GDM1 (cell line): ENCODE measurements around the gene UNC79.

Experiments used
- DNase-seq: peaks from one replicate; lab custom pipeline; 2025; lab: John Stamatoyannopoulos, UW

UNC79 gene

GRCh38 chr14:93548102-93548843, 117.5 kb downstream of the UNC79 start:
- no peak for DNase-seq

GRCh38 chr14:93549595-93549994, 118.9 kb downstream of the UNC79 start:
- no peak for DNase-seq

GRCh38 chr14:93564918-93565317, 134.2 kb downstream of the UNC79 start:
- no peak for DNase-seq

GRCh38 chr14:93566065-93566693, 135.4 kb downstream of the UNC79 start:
- no peak for DNase-seq

- no peak for DNase-seq
These were observed 140.5 kb downstream of the UNC79 start for GRCh38 chr14:93571275-93571674.

- no peak for DNase-seq
These were observed 148.4 kb downstream of the UNC79 start for GRCh38 chr14:93579178-93579577.

GRCh38 chr14:93582516-93582915, 151.8 kb downstream of the UNC79 start:
- no peak for DNase-seq

- DNase-seq, result no peak
These were observed 156.6 kb downstream of the UNC79 start for GRCh38 chr14:93587330-93587729.

GRCh38 chr14:93591506-93591905, 160.8 kb downstream of the UNC79 start:
- no peak for DNase-seq

GRCh38 chr14:93592786-93593185, 162.0 kb downstream of the UNC79 start:
- DNase-seq, result no peak

GRCh38 chr14:93606091-93606490, 175.4 kb downstream of the UNC79 start:
- no peak for DNase-seq

GRCh38 chr14:93619176-93619793, 188.5 kb downstream of the UNC79 start:
- DNase-seq, result peak; percentile 1

- DNase-seq, result no peak
These were observed 197.3 kb downstream of the UNC79 start for GRCh38 chr14:93628048-93628447.

GRCh38 chr14:93629643-93630042, 198.9 kb downstream of the UNC79 start:
- DNase-seq, result no peak

GRCh38 chr14:93638790-93639189, 208.1 kb downstream of the UNC79 start:
- DNase-seq, result no peak

- no peak for DNase-seq
These were observed 212.4 kb downstream of the UNC79 start for GRCh38 chr14:93643127-93643526.

GRCh38 chr14:93643676-93644075, 212.9 kb downstream of the UNC79 start:
- no peak for DNase-seq

- no peak for DNase-seq
These were observed 214.5 kb downstream of the UNC79 start for GRCh38 chr14:93645200-93645599.

- DNase-seq, result peak; percentile 1
These were observed 217.9 kb downstream of the UNC79 start for GRCh38 chr14:93648440-93649168.

- DNase-seq, result no peak
These were observed 223.9 kb downstream of the UNC79 start for GRCh38 chr14:93654599-93654998.

- DNase-seq, result peak; percentile 0
These were observed 224.5 kb downstream of the UNC79 start for GRCh38 chr14:93655078-93655750.

- DNase-seq, result no peak
These were observed 227.1 kb downstream of the UNC79 start for GRCh38 chr14:93657875-93658274.
